OCI-LY3 (cell line): Measurements from ENCODE around the gene ZSCAN2.

Source experiments
- H2AFZ ChIP-seq: fragments of 200-600, 300-600 bp; shearing (Covaris generic); 2 replicates; pipeline ENCODE4 v1.6.0; 2014; ENCODE audit warnings: antibody characterized with exemption, low read depth, low read length
- H3K27ac ChIP-seq: fragments of 200-600, 300-600 bp; sonication (generic); 2 replicates; pipeline ENCODE4 v1.5.1; 2014; ENCODE audit warnings: mild to moderate bottlenecking, low read length, moderate library complexity, mixed read lengths
- H3K27me3 ChIP-seq: fragments of 200-600, 300-600 bp; sonication (generic); 2 replicates; pipeline ENCODE4 v1.6.1; 2014; ENCODE audit warnings: low read depth, low read length, mixed read lengths
- H3K36me3 ChIP-seq: fragments of 200-600, 300-600 bp; sonication (generic); replicated peaks from 2 replicates; pipeline ENCODE3; 2014; ENCODE audit warnings: low read depth, low read length, mixed read lengths
- H3K4me1 ChIP-seq: fragments of 300-600, 200-600 bp; sonication (generic); 2 replicates; pipeline ENCODE4 v1.6.1; 2014; ENCODE audit warnings: low read length, mixed read lengths
- H3K4me2 ChIP-seq: fragments of 200-600, 300-600 bp; sonication (generic); 2 replicates; pipeline ENCODE4 v1.6.1; 2014; ENCODE audit warnings: low read length, mixed read lengths
- H3K4me3 ChIP-seq: fragments of 300-600, 200-600 bp; sonication (generic); 2 replicates; pipeline ENCODE4 v1.5.1; 2014; ENCODE audit warnings: antibody characterized with exemption, mild to moderate bottlenecking, low read length, moderate library complexity
- H3K79me2 ChIP-seq: fragments of 300-600, 200-600 bp; shearing (Covaris generic); 2 replicates; pipeline ENCODE4 v1.6.1; 2014; ENCODE audit warnings: mild to moderate bottlenecking, low read length, mixed read lengths
- H3K9ac ChIP-seq: fragments of 300-600, 200-600 bp; shearing (Covaris generic); 2 replicates; pipeline ENCODE4 v1.6.0; 2014; ENCODE audit warnings: mild to moderate bottlenecking, low read length, moderate library complexity
- H3K9me3 ChIP-seq: fragments of 200-600, 300-600 bp; shearing (Covaris generic); 2 replicates; pipeline ENCODE4 v1.6.1; 2014; ENCODE audit warnings: low read length, mixed read lengths; ENCODE audit not compliant: insufficient read depth
- H4K20me1 ChIP-seq: fragments of 200-600, 300-600 bp; sonication (generic); 2 replicates; pipeline ENCODE4 v1.6.1; 2016; ENCODE audit warnings: low read length, mixed read lengths; ENCODE audit not compliant: insufficient read depth
- EZH2phosphoT487 ChIP-seq: fragments of 200-600 bp; shearing (Covaris generic); IDR thresholded peaks from 2 replicates; pipeline ENCODE4 v1.6.1; 2018; ENCODE audit warnings: antibody characterized with exemption, mixed run types, low read depth
- TF ChIP-seq, protein P1 (sequence below): fragments of 200-600, 300-600 bp; sonication (generic); IDR thresholded peaks from 2 replicates; pipeline ENCODE4 v1.5.1; 2014; ENCODE audit warnings: antibody characterized with exemption, low read length, low read depth

The ZSCAN2 gene

DNA sequence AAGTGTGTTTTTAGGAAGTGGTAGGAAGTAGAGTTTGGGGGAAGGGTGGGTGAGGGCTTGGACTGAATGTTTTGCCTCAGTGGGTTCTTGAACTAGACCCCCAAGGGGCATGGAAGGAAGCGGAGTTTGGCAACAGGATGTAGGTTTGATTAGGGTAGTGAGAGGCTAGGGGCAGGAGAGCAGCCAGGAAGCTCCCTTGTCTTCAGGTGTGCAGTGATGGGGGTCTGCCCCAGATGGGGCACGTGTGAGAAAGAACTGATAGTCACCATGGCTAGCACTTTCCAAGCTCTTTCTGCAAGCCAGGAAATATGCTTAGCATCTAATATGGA is 4.7 kb downstream of the ZSCAN2 start:
- Histone ChIP-seq H4K20me1 (peaks cover 17% of the 10 kb centered on the region), H3K9me3 (no peaks in the 10 kb centered on the region), H3K79me2 (peaks cover 94% of the 10 kb centered on the region), H3K27ac (peak overlapping the region; percentile 81), H2AFZ (no peak overlapping the region), H3K36me3 (peaks cover 51% of the 10 kb centered on the region), H3K4me1 (peaks cover 41% of the 10 kb centered on the region), H3K4me2 (peak overlapping the region; percentile 76), H3K4me3 (peak overlapping the region; percentile 97), H3K27me3 (no peaks in the 10 kb centered on the region), H3K9ac (peak overlapping the region; percentile 62)
- TF ChIP-seq EZH2phosphoT487: no peak
- TF ChIP-seq, protein P1, sequence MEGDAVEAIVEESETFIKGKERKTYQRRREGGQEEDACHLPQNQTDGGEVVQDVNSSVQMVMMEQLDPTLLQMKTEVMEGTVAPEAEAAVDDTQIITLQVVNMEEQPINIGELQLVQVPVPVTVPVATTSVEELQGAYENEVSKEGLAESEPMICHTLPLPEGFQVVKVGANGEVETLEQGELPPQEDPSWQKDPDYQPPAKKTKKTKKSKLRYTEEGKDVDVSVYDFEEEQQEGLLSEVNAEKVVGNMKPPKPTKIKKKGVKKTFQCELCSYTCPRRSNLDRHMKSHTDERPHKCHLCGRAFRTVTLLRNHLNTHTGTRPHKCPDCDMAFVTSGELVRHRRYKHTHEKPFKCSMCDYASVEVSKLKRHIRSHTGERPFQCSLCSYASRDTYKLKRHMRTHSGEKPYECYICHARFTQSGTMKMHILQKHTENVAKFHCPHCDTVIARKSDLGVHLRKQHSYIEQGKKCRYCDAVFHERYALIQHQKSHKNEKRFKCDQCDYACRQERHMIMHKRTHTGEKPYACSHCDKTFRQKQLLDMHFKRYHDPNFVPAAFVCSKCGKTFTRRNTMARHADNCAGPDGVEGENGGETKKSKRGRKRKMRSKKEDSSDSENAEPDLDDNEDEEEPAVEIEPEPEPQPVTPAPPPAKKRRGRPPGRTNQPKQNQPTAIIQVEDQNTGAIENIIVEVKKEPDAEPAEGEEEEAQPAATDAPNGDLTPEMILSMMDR: no peak

DNA sequence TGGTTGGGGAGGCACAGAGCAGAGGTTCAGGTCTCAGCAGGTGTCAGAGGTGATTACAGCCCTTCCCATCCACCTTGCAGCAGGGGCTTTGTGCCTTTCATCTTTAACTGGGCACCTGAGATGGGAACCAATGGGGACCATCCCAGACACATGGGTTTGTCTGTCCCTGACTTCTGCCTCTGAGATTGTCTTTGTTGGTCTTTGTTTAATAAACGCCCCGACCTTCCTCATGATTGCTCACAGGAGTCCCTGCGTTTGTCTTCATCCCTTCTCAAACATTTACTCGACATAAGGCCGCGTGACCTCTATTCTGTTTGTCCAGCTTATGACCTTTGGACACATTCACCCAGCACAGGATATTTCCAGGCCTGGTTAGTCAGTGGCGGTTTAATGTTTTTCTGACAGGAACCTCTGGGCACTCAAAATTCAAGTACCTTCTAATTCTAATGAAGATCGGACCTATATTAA is 5.9 kb downstream of the ZSCAN2 start:
- Histone ChIP-seq H4K20me1 (peaks cover 20% of the 10 kb centered on the region), H3K9ac (no peak overlapping the region), H3K79me2 (peaks cover 98% of the 10 kb centered on the region), H3K4me2 (no peak overlapping the region), H3K27me3 (no peaks in the 10 kb centered on the region), H3K4me3 (no peak overlapping the region), H3K4me1 (peaks cover 41% of the 10 kb centered on the region), H3K9me3 (no peaks in the 10 kb centered on the region), H2AFZ (no peak overlapping the region), H3K36me3 (peaks cover 56% of the 10 kb centered on the region), H3K27ac (no peak overlapping the region)
- no peak for TF ChIP-seq EZH2phosphoT487

DNA sequence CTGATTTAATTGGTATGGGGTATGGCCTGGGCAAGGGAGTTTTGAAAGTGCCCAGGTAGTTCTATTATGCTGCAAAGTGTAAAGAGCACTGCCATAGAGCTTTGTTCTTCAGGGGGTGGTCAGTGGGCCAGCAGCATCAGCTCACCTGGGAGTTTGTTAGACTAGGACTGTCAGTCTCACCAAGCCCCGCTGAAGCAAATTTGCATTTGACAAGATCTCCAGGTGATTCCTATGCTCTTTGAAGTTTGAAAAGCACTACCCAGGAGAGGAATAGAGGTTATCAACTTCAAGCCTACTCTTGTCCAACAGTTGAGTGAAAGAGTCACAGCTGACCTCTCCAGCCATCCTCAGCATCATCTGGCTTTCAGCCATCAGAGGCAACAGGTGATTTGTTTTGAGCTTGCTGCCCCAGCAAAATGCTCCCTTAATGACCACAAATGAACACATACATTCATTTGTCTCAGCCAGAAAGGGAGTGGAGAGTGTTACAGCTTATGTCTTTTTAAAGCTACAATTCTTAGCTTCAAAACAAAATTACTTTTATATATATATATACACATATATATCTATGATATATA is 8.0 kb downstream of the ZSCAN2 start:
- Histone ChIP-seq H3K9me3 (no peaks in the 10 kb centered on the region), H3K4me1 (peaks cover 26% of the 10 kb centered on the region), H3K9ac (no peak overlapping the region), H2AFZ (no peak overlapping the region), H4K20me1 (peaks cover 30% of the 10 kb centered on the region), H3K79me2 (peaks cover 98% of the 10 kb centered on the region), H3K27me3 (no peaks in the 10 kb centered on the region), H3K36me3 (peaks cover 62% of the 10 kb centered on the region), H3K4me2 (no peak overlapping the region), H3K4me3 (no peak overlapping the region), H3K27ac (no peak overlapping the region)
- no peak for TF ChIP-seq EZH2phosphoT487
- TF ChIP-seq, protein P1: no peak

DNA sequence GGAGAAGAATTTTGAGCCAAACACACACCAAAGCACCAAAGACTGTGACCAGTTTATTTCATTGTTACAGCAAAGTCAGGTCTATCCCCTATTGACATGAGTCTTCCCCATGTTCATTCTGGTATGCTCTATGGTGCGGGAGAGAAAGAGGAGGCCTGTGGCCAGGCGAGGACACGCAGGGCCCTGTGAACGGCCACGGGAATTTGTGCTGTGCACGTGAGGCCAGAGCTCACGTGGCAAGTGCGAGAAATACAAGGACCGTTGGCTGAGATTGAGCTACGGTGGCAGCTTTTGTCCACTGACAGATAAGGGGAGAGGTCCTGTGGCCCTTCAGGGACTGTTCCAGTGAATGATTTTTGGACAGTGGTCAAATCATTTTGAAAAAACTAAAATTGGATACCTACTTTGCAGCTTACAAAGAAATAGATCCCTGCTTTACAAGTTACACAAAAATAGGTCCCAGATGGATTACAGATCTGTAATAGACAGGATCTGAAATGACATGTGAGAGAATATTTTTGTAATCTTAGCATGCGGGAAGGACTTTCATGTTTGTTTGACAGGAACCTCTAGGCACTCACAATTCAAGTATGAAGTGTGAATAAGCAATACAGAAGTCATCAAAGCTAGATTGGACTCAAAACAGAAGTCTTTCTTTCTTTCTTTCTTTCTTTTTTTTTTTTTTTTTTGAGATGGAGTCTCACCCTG is 9.2 kb downstream of the ZSCAN2 start:
- H2AFZ ChIP-seq: no peak overlapping the region
- TF ChIP-seq EZH2phosphoT487: no peak
- TF ChIP-seq, protein P1: no peak
- H3K9ac ChIP-seq: no peak overlapping the region
- H3K4me3 ChIP-seq: no peak overlapping the region
- peaks cover 14% of the 10 kb centered on the region for H3K4me1 ChIP-seq
- no peak overlapping the region for H3K27ac ChIP-seq
- H4K20me1 ChIP-seq: peaks cover 30% of the 10 kb centered on the region
- no peak overlapping the region for H3K4me2 ChIP-seq
- no peaks in the 10 kb centered on the region for H3K27me3 ChIP-seq
- peaks cover 97% of the 10 kb centered on the region for H3K79me2 ChIP-seq
- H3K36me3 ChIP-seq: peaks cover 62% of the 10 kb centered on the region
- no peaks in the 10 kb centered on the region for H3K9me3 ChIP-seq
